Activated naive CD4-positive, alpha-beta T cell treated with anti-CD3 and anti-CD28 coated beads for 36 hours (primary cell): Measurements from ENCODE around the gene PSMB9. TPM values are rescaled to one million over a fixed set of nuclear protein-coding genes. Genes with fewer than 3 reads are reported as not detected.

ENCODE experiments used
- CTCF ChIA-PET: fragments of 350-600 bp; sonication (Branson Sonifier 250); formaldehyde crosslinking; loops from one replicate; lab custom pipeline; 2021; ENCODE audit warnings: antibody characterized with exemption; lab: Charles Lee
- DNase-seq: peaks from one replicate; pipeline ENCODE4 v3.0.0-alpha.2; 2020
- H3K27ac Mint-ChIP-seq: one replicate; pipeline ENCODE4 v1.8.0; 2021; ENCODE audit warnings: mild to moderate bottlenecking, mixed read lengths
- H3K27me3 Mint-ChIP-seq: one replicate; pipeline ENCODE4 v1.8.0; 2021; ENCODE audit warnings: low read depth, mixed read lengths
- H3K36me3 Mint-ChIP-seq: one replicate; pipeline ENCODE4 v1.8.0; 2021; ENCODE audit warnings: low read depth, mixed read lengths
- H3K4me1 Mint-ChIP-seq: one replicate; pipeline ENCODE4 v1.8.0; 2021; ENCODE audit warnings: low read depth, mixed read lengths
- H3K4me3 Mint-ChIP-seq: one replicate; pipeline ENCODE4 v1.8.0; 2021; ENCODE audit warnings: mild to moderate bottlenecking, moderate library complexity, mixed read lengths
- H3K9me3 Mint-ChIP-seq: one replicate; pipeline ENCODE4 v1.8.0; 2021; ENCODE audit warnings: mixed read lengths
- intact Hi-C: fragments of 100-400 bp; cut with micrococcal nuclease; formaldehyde crosslinking; loops from one replicate; pipeline ENCODE4 v1.15.1; 2023
- total RNA-seq, 2 experiments: library from RNA; stranded (reverse); gene quantifications; one replicate each; pipeline ENCODE4 v1.2.3, GENCODE V29; 2021

Gene PSMB9
- total RNA-seq, 2 experiments from 2014 or later = 238 to 241 TPM

GRCh38 chr6:32829495-32829894, 24.5 kb upstream of the PSMB9 start:
- Mint-ChIP-seq H3K27me3 (no peaks in the 10 kb centered on the region), H3K9me3 (no peaks in the 10 kb centered on the region), H3K4me1 (peaks cover 66% of the 10 kb centered on the region), H3K36me3 (peaks cover 57% of the 10 kb centered on the region), H3K27ac (no peak overlapping the region), H3K4me3 (no peak overlapping the region)
- no peak for DNase-seq
- CTCF ChIA-PET = interaction anchor here (5.2 kb wide), 1 partner anchor 9 kb away, joined by 23 read pairs; the partner anchor contains the start of gene TAP2
- intact Hi-C loops = no loop called here

- intact Hi-C loops = no loop called here
These were observed 24.0 kb upstream of the PSMB9 start for GRCh38 chr6:32830017-32830416.

GRCh38 chr6:32830936-32831335, 23.1 kb upstream of the PSMB9 start:
- CTCF ChIA-PET = interaction anchor here (2.9 kb wide), 1 partner anchor 37 kb away, joined by 15 read pairs; no protein-coding TSS in a partner anchor
- intact Hi-C loops = no loop called here

More at GRCh38 chr6:32830017-32830416, 24.0 kb upstream of the PSMB9 start:
- DNase-seq = no peak
- CTCF ChIA-PET = interaction anchor here (5.2 kb wide), 1 partner anchor 9 kb away, joined by 23 read pairs; the partner anchor contains the start of gene TAP2
- H3K27me3 Mint-ChIP-seq = no peaks in the 10 kb centered on the region
- H3K4me1 Mint-ChIP-seq = peaks cover 71% of the 10 kb centered on the region
- peaks cover 62% of the 10 kb centered on the region for H3K36me3 Mint-ChIP-seq
- H3K4me3 Mint-ChIP-seq = no peak overlapping the region
- no peaks in the 10 kb centered on the region for H3K9me3 Mint-ChIP-seq
- no peak overlapping the region for H3K27ac Mint-ChIP-seq

GRCh38 chr6:32832535-32832934, 21.5 kb upstream of the PSMB9 start:
- peak overlapping the region; percentile 17 for H3K27ac Mint-ChIP-seq
- H3K36me3 Mint-ChIP-seq = peaks cover 82% of the 10 kb centered on the region
- H3K4me1 Mint-ChIP-seq = peaks cover 82% of the 10 kb centered on the region
- CTCF ChIA-PET = interaction anchor here (2.9 kb wide), 1 partner anchor 35 kb away, joined by 15 read pairs; no protein-coding TSS in a partner anchor
- intact Hi-C loops = no loop called here
- H3K27me3 Mint-ChIP-seq = no peaks in the 10 kb centered on the region
- H3K9me3 Mint-ChIP-seq = no peaks in the 10 kb centered on the region
- DNase-seq = no peak
- H3K4me3 Mint-ChIP-seq = no peak overlapping the region

More at GRCh38 chr6:32830936-32831335, 23.1 kb upstream of the PSMB9 start:
- Mint-ChIP-seq H3K27me3 (no peaks in the 10 kb centered on the region), H3K27ac (no peak overlapping the region), H3K4me3 (no peak overlapping the region), H3K36me3 (peaks cover 71% of the 10 kb centered on the region), H3K9me3 (no peaks in the 10 kb centered on the region), H3K4me1 (peaks cover 80% of the 10 kb centered on the region)
- DNase-seq = no peak

- intact Hi-C loops = no loop called here
- H3K27ac Mint-ChIP-seq = peak overlapping the region; percentile 69
- CTCF ChIA-PET = interaction anchor here (2.9 kb wide), 1 partner anchor 34 kb away, joined by 15 read pairs; no protein-coding TSS in a partner anchor
These were observed 20.3 kb upstream of the PSMB9 start for GRCh38 chr6:32833664-32834063.

GRCh38 chr6:32835167-32835893, 18.7 kb upstream of the PSMB9 start:
- Mint-ChIP-seq H3K4me3 (peak overlapping the region; percentile 50), H3K27me3 (no peaks in the 10 kb centered on the region), H3K4me1 (peaks cover 78% of the 10 kb centered on the region), H3K27ac (peak overlapping the region; percentile 99), H3K9me3 (no peaks in the 10 kb centered on the region), H3K36me3 (peaks cover 67% of the 10 kb centered on the region)
- CTCF ChIA-PET = interaction anchor here (1.0 to 2.2 kb wide), 2 partner anchors 10 to 33 kb away, joined by 5 to 13 read pairs; no protein-coding TSS in a partner anchor
- intact Hi-C loops = no loop called here
- DNase-seq = no peak

More at GRCh38 chr6:32833664-32834063, 20.3 kb upstream of the PSMB9 start:
- no peak overlapping the region for H3K4me3 Mint-ChIP-seq
- DNase-seq = no peak
- no peaks in the 10 kb centered on the region for H3K9me3 Mint-ChIP-seq
- peaks cover 74% of the 10 kb centered on the region for H3K4me1 Mint-ChIP-seq
- H3K27me3 Mint-ChIP-seq = no peaks in the 10 kb centered on the region
- H3K36me3 Mint-ChIP-seq = peaks cover 75% of the 10 kb centered on the region

GRCh38 chr6:32836873-32837272, 17.1 kb upstream of the PSMB9 start:
- CTCF ChIA-PET = interaction anchor here (4.0 to 10.6 kb wide), 2 partner anchors 20 to 32 kb away, joined by 153 to 204 read pairs; partner anchors contain the start of genes PSMB9 and TAP1
- Mint-ChIP-seq H3K27me3 (no peaks in the 10 kb centered on the region), H3K4me3 (peak overlapping the region; percentile 89), H3K4me1 (peaks cover 84% of the 10 kb centered on the region), H3K9me3 (no peaks in the 10 kb centered on the region), H3K27ac (peak overlapping the region; percentile 99), H3K36me3 (peaks cover 69% of the 10 kb centered on the region)
- no peak for DNase-seq
- intact Hi-C loops = no loop called here

GRCh38 chr6:32837651-32838113, 16.3 kb upstream of the PSMB9 start:
- intact Hi-C loops = loop anchor here (1.0 kb wide), 4 partner anchors 11 to 147 kb away; partner anchors contain the start of gene PSMB9
- H3K4me3 Mint-ChIP-seq = peak overlapping the region; percentile 89
- CTCF ChIA-PET = interaction anchor here (0.8 to 10.6 kb wide), 18 partner anchors 10 to 147 kb away, joined by 3 to 204 read pairs (median 6); partner anchors contain the start of genes BRD2, HLA-DMA, PSMB9 and TAP1
- H3K27ac Mint-ChIP-seq = peak overlapping the region; percentile 99
- peaks cover 73% of the 10 kb centered on the region for H3K36me3 Mint-ChIP-seq
- DNase-seq = peak; percentile 36
- peaks cover 83% of the 10 kb centered on the region for H3K4me1 Mint-ChIP-seq
- H3K27me3 Mint-ChIP-seq = no peaks in the 10 kb centered on the region
- no peaks in the 10 kb centered on the region for H3K9me3 Mint-ChIP-seq

GRCh38 chr6:32838114-32838958, 15.7 kb upstream of the PSMB9 start, which contains the start of gene TAP2:
Gene TAP2 (minus strand): TSS chr6:32838739. CDS start chr6:32838233, 506 bp downstream.
- Mint-ChIP-seq H3K36me3 (peaks cover 72% of the 10 kb centered on the region), H3K27ac (peak within 1 kb of the TSS; percentile 99), H3K27me3 (no peaks in the 10 kb centered on the region), H3K4me1 (peaks cover 81% of the 10 kb centered on the region), H3K9me3 (no peaks in the 10 kb centered on the region), H3K4me3 (peak within 1 kb of the TSS; percentile 89)
- intact Hi-C loops = loop anchor here (1.0 kb wide), 4 partner anchors 12 to 146 kb away; partner anchors contain the start of gene PSMB9
- CTCF ChIA-PET = interaction anchor here (0.6 to 10.6 kb wide), 28 partner anchors 11 to 925 kb away, joined by 3 to 204 read pairs (median 4); partner anchors contain the start of genes BRD2, HLA-DMA, PSMB9 and TAP1
- DNase-seq = peak; percentile 98

- H3K36me3 Mint-ChIP-seq = peaks cover 71% of the 10 kb centered on the region
- H3K9me3 Mint-ChIP-seq = no peaks in the 10 kb centered on the region
- peak overlapping the region; percentile 99 for H3K27ac Mint-ChIP-seq
- H3K27me3 Mint-ChIP-seq = no peaks in the 10 kb centered on the region
- CTCF ChIA-PET = interaction anchor here (0.7 to 10.6 kb wide), 15 partner anchors 11 to 425 kb away, joined by 3 to 204 read pairs (median 6); partner anchors contain the start of genes PSMB9 and TAP1
- intact Hi-C loops = no loop called here
- DNase-seq = no peak
- no peak overlapping the region for H3K4me3 Mint-ChIP-seq
- peaks cover 71% of the 10 kb centered on the region for H3K4me1 Mint-ChIP-seq
These were observed 14.6 kb upstream of the PSMB9 start for GRCh38 chr6:32839356-32839755.

- Mint-ChIP-seq H3K4me3 (peak overlapping the region; percentile 98), H3K27me3 (no peaks in the 10 kb centered on the region), H3K4me1 (peaks cover 60% of the 10 kb centered on the region), H3K36me3 (peaks cover 71% of the 10 kb centered on the region), H3K27ac (peak overlapping the region; percentile 99), H3K9me3 (no peaks in the 10 kb centered on the region)
- CTCF ChIA-PET = interaction anchor here (0.9 to 10.6 kb wide), 6 partner anchors 13 to 144 kb away, joined by 3 to 204 read pairs (median 16); partner anchors contain the start of genes PSMB9 and TAP1
- intact Hi-C loops = loop anchor here (5.0 to 10.0 kb wide), 7 partner anchors 367 to 1176 kb away; partner anchors contain the start of genes AGPAT1, C6orf47, CLIC1 and CSNK2B
- DNase-seq = peak; percentile 63
These were observed 13.3 kb upstream of the PSMB9 start for GRCh38 chr6:32840604-32841246.
